Progenitor cell of endocrine pancreas (in vitro differentiated cells): Measurements from ENCODE around the gene DCPS. TPM values are rescaled to one million over a fixed set of nuclear protein-coding genes. Genes with fewer than 3 reads are reported as not detected.
"Not testable (repeated sequence)": the region's sequence is repeated elsewhere in the genome, so short reads cannot be mapped to it uniquely, and the experiment has no call there.

Experiments
- DNase-seq: peaks from one replicate; pipeline ENCODE4 v3.0.0; 2021; ENCODE audit warnings: low spot score; ENCODE audit not compliant: unreplicated experiment
- H3K27ac Mint-ChIP-seq: 2 replicates; pipeline ENCODE4 v1.8.0; 2021; ENCODE audit warnings: mild to moderate bottlenecking, moderate library complexity, mixed read lengths
- H3K27me3 Mint-ChIP-seq: 2 replicates; pipeline ENCODE4 v1.8.0; 2021; ENCODE audit warnings: mixed read lengths
- H3K36me3 Mint-ChIP-seq: 2 replicates; pipeline ENCODE4 v1.8.0; 2022; ENCODE audit warnings: mixed read lengths; ENCODE audit not compliant: insufficient read depth
- H3K4me1 Mint-ChIP-seq: 2 replicates; pipeline ENCODE4 v1.8.0; 2021; ENCODE audit warnings: low read depth, mixed read lengths
- H3K4me3 Mint-ChIP-seq: 2 replicates; pipeline ENCODE4 v1.8.0; 2021; ENCODE audit warnings: low read depth, mild to moderate bottlenecking, moderate library complexity, mixed read lengths
- H3K9me3 Mint-ChIP-seq: 2 replicates; pipeline ENCODE4 v1.8.0; 2021; ENCODE audit warnings: low read depth, mixed read lengths
- CTCF ChIP-seq: fragments of 200-600 bp; sonication (generic); IDR thresholded peaks from one replicate; pipeline ENCODE4 v1.5.0; 2021; ENCODE audit warnings: antibody characterized with exemption, mild to moderate bottlenecking; ENCODE audit not compliant: unreplicated experiment
- total RNA-seq: library from RNA; stranded (reverse); gene quantifications from 2 replicates; pipeline ENCODE4 v1.2.1, GENCODE V29; 2021

DCPS gene
- total RNA-seq, 1 donor from 2014 or later, result 17.9 TPM

- no peaks in the 10 kb centered on the region for H3K9me3 Mint-ChIP-seq
- H3K27me3 Mint-ChIP-seq, result no peaks in the 10 kb centered on the region
- DNase-seq, result no peak
- H3K4me3 Mint-ChIP-seq, result no peak overlapping the region
- H3K27ac Mint-ChIP-seq, result no peak overlapping the region
- no peak for TF ChIP-seq CTCF
- no peaks in the 10 kb centered on the region for H3K36me3 Mint-ChIP-seq
- H3K4me1 Mint-ChIP-seq, result no peaks in the 10 kb centered on the region
Observed at GRCh38 chr11:126375726-126376125, 71.9 kb downstream of the DCPS start.

GRCh38 chr11:126378763-126379162, 74.9 kb downstream of the DCPS start:
- no peak overlapping the region for H3K27ac Mint-ChIP-seq
- no peaks in the 10 kb centered on the region for H3K36me3 Mint-ChIP-seq
- H3K4me3 Mint-ChIP-seq, result no peak overlapping the region
- no peaks in the 10 kb centered on the region for H3K9me3 Mint-ChIP-seq
- DNase-seq, result no peak
- H3K27me3 Mint-ChIP-seq, result no peaks in the 10 kb centered on the region
- no peak for TF ChIP-seq CTCF
- no peaks in the 10 kb centered on the region for H3K4me1 Mint-ChIP-seq

GRCh38 chr11:126380909-126381308, 77.0 kb downstream of the DCPS start:
- Mint-ChIP-seq H3K27ac (no peak overlapping the region), H3K27me3 (no peaks in the 10 kb centered on the region), H3K9me3 (no peaks in the 10 kb centered on the region), H3K36me3 (no peaks in the 10 kb centered on the region), H3K4me3 (no peak overlapping the region), H3K4me1 (no peaks in the 10 kb centered on the region)
- DNase-seq, result no peak
- TF ChIP-seq CTCF, result no peak

- not testable (repeated sequence) for H3K4me3 Mint-ChIP-seq, H3K36me3 Mint-ChIP-seq, DNase-seq, H3K27me3 Mint-ChIP-seq, H3K9me3 Mint-ChIP-seq, H3K4me1 Mint-ChIP-seq, H3K27ac Mint-ChIP-seq
Observed at GRCh38 chr11:126381960-126382359, 78.1 kb downstream of the DCPS start.

- H3K27me3 Mint-ChIP-seq, H3K4me3 Mint-ChIP-seq, H3K36me3 Mint-ChIP-seq, H3K4me1 Mint-ChIP-seq, H3K27ac Mint-ChIP-seq, H3K9me3 Mint-ChIP-seq, DNase-seq: not testable (repeated sequence)
Observed at GRCh38 chr11:126382641-126383040, 78.8 kb downstream of the DCPS start.

- TF ChIP-seq CTCF, result no peak
- Mint-ChIP-seq H3K9me3 (no peaks in the 10 kb centered on the region), H3K4me1 (peaks cover 4% of the 10 kb centered on the region), H3K36me3 (no peaks in the 10 kb centered on the region), H3K4me3 (no peak overlapping the region), H3K27ac (no peak overlapping the region), H3K27me3 (no peaks in the 10 kb centered on the region)
- no peak for DNase-seq
Observed at GRCh38 chr11:126383339-126384335, 79.8 kb downstream of the DCPS start.
